Prostate gland (tissue), 2 donors: ENCODE results near the gene TRNAU1AP.

Experiments used
- CTCF ChIP-seq, 4 experiments: fragments of 200-600 bp in 2 of 4; fragments of 450-650 bp in 2 of 4; sonication (generic) in 2 of 4; IDR thresholded peaks; 1 replicate in 3 of 4; 2 replicates in 1 of 4; pipeline ENCODE4 v1.5.1; 2016 to 2019; ENCODE audit warnings: antibody characterized with exemption in 4 of 4, mild to moderate bottlenecking in 2 of 4, moderate library complexity in 2 of 4
- POLR2A ChIP-seq: fragments of 450-650 bp; IDR thresholded peaks from one replicate; pipeline ENCODE4 v1.6.1; 2016; ENCODE audit warnings: antibody characterized with exemption, mild to moderate bottlenecking

GRCh38 chr1:28507247-28507645 is 45.6 kb upstream of the TRNAU1AP start:
- TF ChIP-seq POLR2A (no peak), CTCF (IDR thresholded peaks at IDR 0.05) (no peak)
